Occipital lobe (tissue), 3 donors: ENCODE measurements around the gene BTNL8. TPM values are rescaled to one million over a fixed set of nuclear protein-coding genes. Genes with fewer than 3 reads are reported as not detected.

ENCODE experiments used
- DNase-seq: peaks from one replicate; lab custom pipeline; 2025; lab: John Stamatoyannopoulos, UW
- small RNA-seq: library from RNA; depleted of rRNA; stranded (forward); fragments of <200 nt; gene quantifications from one replicate; pipeline ENCODE3, GENCODE V24; 2014
- total RNA-seq: library from RNA; depleted of rRNA; stranded (reverse); fragments of >200 nt; gene quantifications from one replicate; pipeline ENCODE4 v1.2.3, GENCODE V29; 2014

The BTNL8 gene
- total RNA-seq, 1 donor from 2014 or later, result not detected

DNA sequence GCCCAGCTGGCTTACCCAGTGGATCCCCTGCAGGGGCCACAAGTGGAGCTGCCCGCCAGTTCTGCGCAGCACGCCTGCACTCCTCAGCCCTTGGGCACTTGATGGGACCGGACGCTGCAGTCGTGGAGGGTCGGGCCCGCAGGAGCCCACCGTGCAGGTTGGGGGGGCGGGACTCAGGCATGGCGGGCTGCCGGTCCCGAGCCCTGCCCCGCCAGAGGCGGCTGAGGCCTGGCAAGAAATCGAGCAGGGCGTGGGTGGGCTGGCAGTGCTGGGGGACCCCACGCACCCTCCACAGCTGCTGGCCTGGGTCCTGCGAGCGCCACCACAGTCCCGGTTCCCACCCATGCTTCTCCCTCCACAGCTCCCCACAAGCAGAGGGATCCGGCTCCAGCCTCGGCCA lies 70.4 kb downstream of the BTNL8 start:
- no peak for DNase-seq

DNA sequence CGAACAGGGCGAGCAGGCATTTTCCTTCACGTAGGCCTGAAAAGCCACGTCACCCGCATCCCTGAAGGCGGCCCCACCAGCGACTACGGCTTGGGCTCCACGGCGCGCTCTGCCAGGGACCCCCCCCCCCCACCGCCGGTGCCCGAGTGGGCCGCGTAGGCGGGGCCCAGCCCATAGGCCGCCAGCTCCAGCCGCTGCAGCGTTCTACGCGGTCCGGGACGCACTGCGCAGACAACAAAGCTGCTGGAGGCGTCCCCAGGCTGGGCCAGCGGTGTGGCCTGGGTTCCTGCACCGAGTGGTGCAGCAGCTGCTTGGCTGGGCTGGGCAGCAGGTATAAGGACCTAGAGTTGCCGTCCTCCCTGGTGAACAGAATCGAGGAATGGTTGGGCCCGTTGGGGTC lies 71.4 kb downstream of the BTNL8 start:
- DNase-seq, result no peak

DNA sequence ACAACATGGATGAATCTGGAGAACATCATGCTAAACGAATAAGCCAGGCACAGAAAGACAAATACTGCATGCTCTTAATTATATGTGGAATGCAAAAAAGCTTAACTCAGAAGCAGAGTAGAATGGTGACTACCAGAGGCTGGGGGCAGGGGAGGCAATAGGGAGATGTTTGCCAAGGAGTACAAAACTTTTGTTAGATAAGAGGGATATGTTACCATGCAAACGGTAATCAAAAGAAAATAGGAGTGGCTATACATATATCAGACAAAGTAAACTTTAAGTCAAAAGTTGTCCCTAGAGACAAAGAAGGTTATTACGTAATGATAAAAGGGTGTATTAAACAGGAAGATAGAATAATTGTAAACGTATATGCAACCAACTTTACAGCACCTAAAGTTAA lies 71.9 kb downstream of the BTNL8 start:
- DNase-seq, result no peak

DNA sequence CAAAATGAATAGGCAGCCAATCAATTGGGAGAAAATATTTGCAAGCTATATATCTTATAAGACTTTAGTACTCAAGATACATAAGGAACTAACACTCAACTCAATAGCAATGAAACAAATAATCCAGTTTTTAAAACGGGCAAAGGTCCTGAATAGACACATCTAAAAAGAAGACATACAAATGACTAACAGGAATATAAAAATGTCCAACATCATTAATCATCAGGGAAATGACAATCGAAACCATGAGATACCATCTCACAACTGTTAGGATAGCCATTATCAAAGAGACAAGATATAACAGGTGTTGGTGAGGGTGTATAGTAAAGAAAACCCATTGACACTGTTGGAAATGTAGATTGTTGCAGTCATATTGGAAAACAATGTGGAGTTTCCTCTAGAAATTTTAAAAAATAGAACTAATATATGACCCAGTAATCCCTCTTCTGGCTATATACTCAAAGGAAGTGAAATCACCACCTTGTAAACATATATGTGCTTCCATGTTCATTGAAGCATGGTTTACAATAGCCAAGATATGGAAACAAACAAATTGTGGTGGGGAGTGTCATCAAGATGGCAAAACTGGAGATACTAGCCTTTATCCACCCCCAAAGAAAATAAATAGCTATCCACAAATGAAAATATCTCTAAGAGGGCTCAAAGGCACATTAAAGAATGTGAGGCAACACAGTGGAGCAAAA lies 75.8 kb downstream of the BTNL8 start:
- DNase-seq, result no peak

DNA sequence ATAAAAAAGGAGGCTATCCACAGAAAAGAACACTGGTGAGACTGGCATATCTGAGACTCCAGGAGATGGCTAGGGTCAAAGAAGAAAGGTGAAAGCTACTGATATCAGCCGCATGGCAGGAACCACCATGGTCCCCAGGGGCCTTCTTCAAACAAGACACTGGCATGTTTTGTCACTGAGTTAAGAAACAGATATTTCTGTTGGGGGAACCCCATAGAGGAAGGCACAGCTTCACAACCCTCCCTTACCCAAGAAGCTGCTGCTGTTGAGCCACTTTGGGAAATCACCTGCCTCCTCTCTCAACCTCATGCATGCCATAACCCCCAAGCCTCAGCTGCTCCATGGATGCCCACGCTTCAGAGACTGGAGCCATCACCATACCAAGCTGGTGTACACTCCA lies 76.4 kb downstream of the BTNL8 start:
- no peak for DNase-seq

DNA sequence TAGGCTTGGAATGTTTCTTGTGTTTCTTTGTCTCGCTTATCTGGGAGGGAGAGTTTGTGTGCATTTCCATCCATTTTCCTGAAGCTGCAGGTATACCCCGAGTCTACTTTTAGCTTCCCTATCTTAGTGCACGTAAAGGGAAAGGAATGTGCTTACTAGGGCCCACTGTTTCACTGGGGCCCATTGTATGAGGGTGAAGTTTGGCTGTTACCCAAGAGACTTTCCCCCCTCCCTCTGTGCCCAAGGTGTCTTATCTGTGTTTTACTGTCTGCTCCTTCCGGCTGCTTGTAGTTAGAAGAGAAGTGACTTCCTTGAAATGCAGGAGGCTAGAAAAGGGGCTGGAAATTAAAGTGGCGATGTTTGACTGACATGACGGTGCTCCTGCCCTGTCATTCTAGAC lies 77.6 kb downstream of the BTNL8 start:
- no peak for DNase-seq

DNA sequence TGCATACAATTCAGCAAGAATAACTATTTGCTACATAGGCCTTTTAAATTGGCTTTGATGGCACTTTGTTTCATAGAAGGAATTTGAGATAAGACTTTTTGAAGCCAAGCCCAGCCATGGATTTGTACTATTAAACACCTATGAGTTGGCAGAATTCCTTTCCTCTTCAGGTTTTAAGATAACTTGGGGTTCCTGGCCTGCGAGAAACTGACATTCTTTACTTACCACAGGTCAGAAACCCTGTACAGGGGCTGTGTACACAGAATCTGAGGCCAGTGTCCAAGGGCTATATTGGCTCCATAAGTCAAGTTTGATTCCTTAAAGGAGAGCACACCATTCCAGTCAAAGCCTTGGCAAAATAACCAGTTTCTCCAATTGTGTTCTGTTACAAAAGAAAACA lies 78.9 kb downstream of the BTNL8 start:
- DNase-seq, result no peak

DNA sequence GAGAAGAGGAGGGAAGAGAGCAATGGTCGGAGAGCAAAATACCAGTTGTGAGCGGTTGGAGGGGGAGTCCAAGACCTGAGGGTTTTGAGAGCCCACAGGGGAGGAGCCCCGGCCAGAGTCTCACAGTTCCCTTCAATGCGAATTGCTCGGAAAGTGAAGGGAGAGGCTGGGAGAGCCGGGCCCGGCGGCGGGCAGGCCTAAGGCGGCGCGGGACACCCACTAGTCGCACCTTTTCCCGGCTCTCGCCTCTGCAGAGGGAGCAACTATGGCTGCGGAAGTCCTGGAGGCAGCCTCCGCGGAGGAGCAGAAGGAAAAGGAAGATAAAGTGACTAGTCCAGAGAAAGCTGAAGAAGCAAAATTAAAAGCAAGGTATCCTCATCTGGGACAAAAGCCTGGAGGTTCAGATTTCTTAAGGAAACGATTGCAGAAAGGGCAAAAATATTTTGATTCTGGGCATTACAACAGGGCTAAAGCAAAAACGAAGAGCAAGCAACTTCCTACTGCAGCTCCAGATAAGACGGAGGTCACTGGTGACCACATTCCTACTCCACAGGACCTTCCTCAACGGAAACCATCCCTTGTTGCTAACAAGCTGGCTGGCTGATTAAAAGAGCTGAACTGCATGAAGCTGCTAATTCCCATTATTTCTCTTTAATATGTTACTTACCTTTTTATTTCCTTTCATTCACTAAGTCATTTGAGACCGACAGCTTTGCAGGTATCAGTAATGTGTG lies 83.2 kb downstream of the BTNL8 start:
- DNase-seq, result no peak

DNA sequence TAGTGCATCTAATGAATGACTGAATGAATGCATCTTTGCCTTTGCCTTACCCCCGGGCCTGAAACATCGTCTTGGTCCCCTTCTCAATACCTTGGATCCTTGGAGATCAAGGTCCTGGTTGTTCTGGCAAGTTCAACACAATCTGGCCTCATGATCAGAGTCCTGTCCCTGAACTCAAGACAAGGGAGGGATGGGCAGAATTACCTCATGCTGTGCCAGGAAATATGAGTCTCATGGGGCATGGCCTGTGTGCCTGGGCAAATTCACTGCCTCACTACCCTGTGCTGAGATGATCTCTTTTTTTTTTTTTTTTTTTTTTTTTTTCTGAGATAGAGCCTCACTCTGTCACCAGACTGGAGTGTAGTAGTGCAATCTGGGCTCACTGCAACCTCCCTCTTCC lies 89.1 kb downstream of the BTNL8 start:
- DNase-seq, result no peak

DNA sequence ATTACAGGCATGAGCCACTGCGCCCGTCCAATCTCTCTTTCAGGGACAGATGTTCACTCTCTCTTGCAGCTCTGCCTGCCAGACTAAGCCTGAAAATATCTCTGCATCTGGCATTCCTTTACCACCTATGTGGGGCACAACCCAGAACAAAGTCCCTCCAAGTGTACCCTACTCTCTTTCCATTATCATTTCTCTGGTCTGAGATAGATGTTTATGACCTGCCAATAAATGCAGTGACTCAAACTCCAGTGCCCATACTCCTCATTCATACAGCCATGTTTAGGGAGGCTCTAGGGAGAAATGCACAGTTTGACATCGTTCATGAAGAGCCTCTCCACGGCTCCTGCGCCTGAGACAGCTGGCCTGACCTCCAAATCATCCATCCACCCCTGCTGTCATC lies 89.6 kb downstream of the BTNL8 start, which contains the start of gene BTNL3:
TSS of gene BTNL3 (plus strand) at position 255 of the 400 bp plus-strand sequence. CDS start 183 bp downstream, outside the sequence.
- no peak for DNase-seq

DNA sequence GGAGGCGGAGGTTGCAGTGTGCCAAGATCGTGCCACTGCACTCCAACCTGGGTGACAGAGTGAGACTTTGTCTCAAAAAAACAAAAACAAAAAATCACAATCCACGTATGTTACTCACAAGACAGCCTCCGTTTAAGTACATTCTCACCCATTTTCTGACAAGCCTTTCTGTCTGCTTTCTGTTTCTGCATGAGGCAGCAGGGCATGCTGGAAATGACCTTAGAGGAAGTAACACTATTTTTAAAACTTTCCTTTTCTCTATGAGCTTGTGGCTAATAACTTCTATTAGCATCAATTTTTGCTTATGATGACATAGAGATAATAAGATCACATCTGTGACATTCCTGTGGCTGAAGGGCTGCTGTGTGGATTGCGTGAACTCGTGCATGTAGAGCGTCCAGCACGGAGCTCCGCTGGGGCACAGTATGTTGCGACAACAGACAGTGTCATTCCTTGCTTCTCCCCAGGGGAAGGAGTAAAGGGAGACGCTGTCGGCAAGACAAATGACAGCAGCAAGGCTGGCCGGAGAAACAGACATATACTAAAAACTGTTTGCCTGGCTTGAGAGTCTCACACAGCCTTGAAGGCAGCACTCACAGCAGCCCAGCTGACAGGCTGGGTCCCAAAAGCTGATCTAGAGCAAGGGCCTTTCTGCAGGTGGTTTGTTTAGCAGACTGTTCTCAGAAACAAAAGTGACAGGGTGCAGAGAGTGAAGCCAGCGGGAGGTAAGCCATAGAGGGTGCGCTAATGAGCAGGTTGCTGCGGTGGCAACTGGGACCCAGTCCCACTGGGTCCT lies 91.3 kb downstream of the BTNL8 start:
- no peak for DNase-seq

DNA sequence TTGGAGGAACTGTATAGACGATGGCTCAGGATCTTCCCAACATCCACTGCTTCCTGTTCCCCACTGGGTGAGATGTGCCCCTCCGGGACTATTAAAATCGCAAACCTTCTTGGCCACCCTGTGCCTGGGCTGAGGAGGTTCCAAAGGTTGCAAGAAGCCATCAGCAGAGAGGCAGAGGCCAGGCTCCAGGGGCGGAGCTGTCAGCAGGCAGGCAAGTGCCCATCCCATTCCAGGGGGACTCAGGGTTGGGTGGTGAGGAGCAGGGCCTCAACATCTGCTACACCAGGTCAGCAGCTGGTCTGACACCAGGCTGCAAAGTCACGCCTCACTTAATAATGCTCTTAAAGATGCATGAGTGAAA lies 91.9 kb downstream of the BTNL8 start:
- no peak for DNase-seq

Small RNAs within 50 kb of the gene (small RNA-seq; reads per million reads assigned to genes)
- gene RF00019 (not detected), gene RPS29P12 (not detected)

Other genes with a start within 250 kb of the BTNL8 start
- gene FLT4, start 249.6 kb upstream of the BTNL8 start, total RNA-seq, result 2.3 TPM
- not detected for gene OR2Y1, start 159.1 kb upstream of the BTNL8 start, total RNA-seq
- gene MGAT1, start 96.4 kb upstream of the BTNL8 start, total RNA-seq, result 28.7 TPM
- 52.3 TPM for gene ZFP62, start 37.9 kb upstream of the BTNL8 start, total RNA-seq
- not detected for gene BTNL3, start 89.7 kb downstream of the BTNL8 start, total RNA-seq
- gene BTNL9, start 141.1 kb downstream of the BTNL8 start, total RNA-seq, result 0.78 TPM
- gene OR2V1, start 232.0 kb downstream of the BTNL8 start, total RNA-seq, result not detected
- gene OR2V2, start 248.4 kb downstream of the BTNL8 start, total RNA-seq, result not detected